OCI-LY7 (cell line): ENCODE measurements around the gene QSOX1.

ENCODE experiments used
- CTCF ChIP-seq: fragments of 200-600 bp; sonication (generic); conservative IDR thresholded peaks from 2 replicates; pipeline ENCODE4 v1.5.1; 2014; ENCODE audit warnings: mild to moderate bottlenecking, antibody characterized with exemption, low read length, moderate library complexity, mixed read lengths
- EZH2phosphoT487 ChIP-seq: fragments of 200-600 bp; sonication (generic); IDR thresholded peaks from 2 replicates; pipeline ENCODE4 v1.6.1; 2018; ENCODE audit warnings: low read depth, borderline replicate concordance, mild to moderate bottlenecking, mixed run types, antibody characterized with exemption, low read length, moderate library complexity, mixed read lengths

GRCh38 chr1:180198611-180199010, 43.9 kb downstream of the QSOX1 start:
- TF ChIP-seq CTCF (no peak), EZH2phosphoT487 (no peak)
